Stimulated activated CD8-positive, alpha-beta memory T cell treated with anti-CD3 and anti-CD28 coated beads, Interleukin-2, amount 100 ng/mL, for 1 hour (primary cell): ENCODE data around the gene RPH3AL.

ENCODE experiments used
- DNase-seq, 2 donors: peaks; one replicate each; pipeline ENCODE4 v3.0.0-alpha.2; 2020; ENCODE audit warnings: low read depth in 2 of 2

Gene RPH3AL

DNA sequence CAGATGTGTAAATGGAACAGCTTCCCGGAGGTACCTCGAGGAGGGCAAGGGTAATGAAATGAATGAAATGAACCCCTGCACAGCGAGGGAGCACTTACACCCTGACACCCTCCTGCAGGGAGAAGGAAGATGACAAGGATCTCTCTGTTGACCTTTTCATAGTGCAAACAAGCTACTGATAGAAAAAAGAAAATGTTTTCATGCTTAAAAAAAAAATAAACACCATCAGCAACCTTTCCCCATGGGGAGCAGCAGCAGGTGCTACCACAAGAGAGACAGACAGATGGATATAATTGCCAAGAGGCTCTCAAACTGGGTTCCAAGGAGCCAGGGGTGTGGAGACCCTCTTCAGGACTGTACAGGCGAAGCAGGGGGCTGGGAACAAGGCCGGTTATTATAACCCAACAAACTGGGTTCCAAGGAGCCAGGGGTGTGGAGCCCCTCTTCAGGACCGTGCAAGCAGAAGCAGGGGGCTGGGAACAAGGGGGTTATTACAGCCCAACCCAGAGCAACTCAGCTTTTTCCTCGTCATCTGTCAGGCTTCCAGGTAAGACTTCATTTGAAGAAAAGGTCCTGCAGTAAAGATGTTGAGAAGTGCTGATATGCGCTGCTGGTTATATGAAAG, 718 bp upstream of the RPH3AL start:
- no peak for DNase-seq

GRCh38 chr17:351875-352420, 659 bp downstream of the RPH3AL start:
- DNase-seq, result no peak

DNA sequence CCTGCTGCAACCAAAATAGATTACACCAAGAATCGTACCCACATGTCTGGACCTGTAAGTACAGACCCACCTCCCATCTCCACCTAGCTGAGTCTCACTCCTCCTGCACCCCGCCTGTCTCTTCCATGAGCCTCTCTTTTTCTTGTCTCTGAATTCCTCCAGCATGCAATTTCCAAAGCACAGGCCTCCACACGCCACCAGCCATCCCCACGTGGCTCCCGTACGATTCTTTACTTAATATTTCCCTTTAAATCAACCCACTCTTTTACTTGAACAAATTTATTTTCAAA, 1.2 kb downstream of the RPH3AL start:
- no peak for DNase-seq

DNA sequence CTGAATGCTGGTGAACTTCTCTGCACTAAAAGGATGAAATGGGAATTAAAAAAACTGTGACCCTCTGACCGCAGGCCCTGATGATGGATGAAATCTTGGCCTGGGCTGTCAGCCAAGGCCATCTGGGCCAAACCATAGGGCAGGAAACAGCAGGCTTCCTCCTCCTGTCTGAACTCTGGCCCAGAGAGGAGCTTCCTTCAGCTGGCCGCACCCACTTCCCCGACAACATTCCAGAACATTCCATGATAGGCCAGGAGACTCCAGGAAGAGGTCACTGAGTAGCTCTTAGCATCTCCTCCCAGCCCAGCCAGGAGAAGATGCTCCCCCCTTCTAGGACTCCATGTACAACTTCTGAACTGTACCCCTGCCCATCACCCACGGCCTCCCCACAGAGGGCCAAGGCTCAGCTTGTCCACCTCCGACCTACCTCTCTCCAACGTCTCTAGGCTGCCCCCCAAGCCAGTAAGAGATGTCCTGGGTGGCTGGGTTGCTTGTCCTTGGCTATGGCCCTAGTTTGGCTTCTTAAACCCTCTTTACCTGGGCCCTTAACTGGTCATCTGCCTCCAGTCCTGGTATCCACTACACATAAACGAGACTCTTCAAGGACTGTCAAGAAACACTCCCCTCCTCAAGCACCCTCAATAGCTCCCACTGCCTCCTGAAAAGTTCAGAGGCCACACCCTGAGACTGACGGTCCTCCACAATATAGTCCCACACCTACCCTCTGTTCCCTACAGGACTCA, 1.7 kb downstream of the RPH3AL start:
- DNase-seq, result no peak

- DNase-seq, result no peak
Measured at GRCh38 chr17:349666-350065, 2.9 kb downstream of the RPH3AL start.

DNA sequence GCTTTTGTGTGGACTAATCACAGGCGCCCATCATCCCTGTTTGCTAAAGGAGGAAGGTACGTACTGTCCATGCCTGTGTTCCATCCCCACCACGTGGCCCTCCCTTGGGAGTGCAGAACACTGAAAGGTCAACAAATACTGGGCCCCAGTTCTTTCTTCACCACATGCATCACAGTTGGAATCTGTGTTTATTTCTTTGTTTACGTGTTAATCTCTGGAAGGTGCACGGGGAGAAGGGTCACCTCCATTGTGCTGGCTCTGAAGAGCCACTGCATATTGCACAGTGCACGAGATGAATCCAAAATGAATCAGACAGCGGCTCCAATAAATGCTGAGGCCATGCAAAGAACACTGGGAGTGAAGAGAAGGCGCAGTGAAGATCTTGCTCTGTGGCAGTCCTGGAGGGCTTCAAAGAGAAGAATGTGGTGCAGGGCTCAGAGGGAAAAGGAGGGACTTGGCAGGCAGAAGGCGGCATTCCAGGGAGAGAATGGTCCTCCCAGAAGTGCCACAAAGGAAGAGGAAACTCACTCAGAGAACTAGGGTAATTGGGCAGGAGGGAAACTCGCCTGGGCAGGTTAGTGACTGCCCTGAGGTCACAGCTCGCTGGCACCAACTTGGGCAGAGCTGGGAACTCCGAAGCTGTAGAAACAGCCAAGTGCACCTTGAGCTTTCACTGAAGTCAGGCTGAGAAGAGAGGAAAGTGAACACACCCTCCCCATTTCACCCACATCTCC, 3.7 kb downstream of the RPH3AL start:
- no peak for DNase-seq

- no peak for DNase-seq
Measured at GRCh38 chr17:348012-348411, 4.6 kb downstream of the RPH3AL start.

GRCh38 chr17:347309-347899, 5.2 kb downstream of the RPH3AL start:
- no peak for DNase-seq

GRCh38 chr17:345992-346785, 6.4 kb downstream of the RPH3AL start:
- DNase-seq, result no peak

- DNase-seq, result no peak
Measured at GRCh38 chr17:345261-345660, 7.3 kb downstream of the RPH3AL start.

- no peak for DNase-seq
Measured at GRCh38 chr17:343875-344752, 8.5 kb downstream of the RPH3AL start.

DNA sequence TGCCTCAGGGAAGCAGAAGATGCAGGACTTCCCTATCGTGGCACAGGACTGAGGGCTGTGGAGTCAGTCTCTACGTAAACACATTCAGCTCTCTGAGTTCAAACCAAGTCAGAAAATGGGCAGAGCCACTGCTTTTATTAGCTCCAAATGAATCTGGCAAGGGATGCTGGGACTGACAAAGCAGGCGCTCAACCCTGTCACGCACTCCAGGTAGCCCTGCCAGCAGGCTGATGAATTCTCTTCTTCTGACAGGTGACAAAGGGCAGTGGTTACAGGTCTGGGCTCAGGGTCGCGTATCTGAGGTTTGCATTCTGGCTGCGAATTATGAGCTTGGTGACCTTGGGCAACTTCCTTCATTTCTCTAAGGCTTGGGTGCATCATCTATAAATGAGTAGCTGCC, 9.4 kb downstream of the RPH3AL start:
- no peak for DNase-seq

- DNase-seq, result no peak
Measured at GRCh38 chr17:340074-340473, 12.5 kb downstream of the RPH3AL start.

DNA sequence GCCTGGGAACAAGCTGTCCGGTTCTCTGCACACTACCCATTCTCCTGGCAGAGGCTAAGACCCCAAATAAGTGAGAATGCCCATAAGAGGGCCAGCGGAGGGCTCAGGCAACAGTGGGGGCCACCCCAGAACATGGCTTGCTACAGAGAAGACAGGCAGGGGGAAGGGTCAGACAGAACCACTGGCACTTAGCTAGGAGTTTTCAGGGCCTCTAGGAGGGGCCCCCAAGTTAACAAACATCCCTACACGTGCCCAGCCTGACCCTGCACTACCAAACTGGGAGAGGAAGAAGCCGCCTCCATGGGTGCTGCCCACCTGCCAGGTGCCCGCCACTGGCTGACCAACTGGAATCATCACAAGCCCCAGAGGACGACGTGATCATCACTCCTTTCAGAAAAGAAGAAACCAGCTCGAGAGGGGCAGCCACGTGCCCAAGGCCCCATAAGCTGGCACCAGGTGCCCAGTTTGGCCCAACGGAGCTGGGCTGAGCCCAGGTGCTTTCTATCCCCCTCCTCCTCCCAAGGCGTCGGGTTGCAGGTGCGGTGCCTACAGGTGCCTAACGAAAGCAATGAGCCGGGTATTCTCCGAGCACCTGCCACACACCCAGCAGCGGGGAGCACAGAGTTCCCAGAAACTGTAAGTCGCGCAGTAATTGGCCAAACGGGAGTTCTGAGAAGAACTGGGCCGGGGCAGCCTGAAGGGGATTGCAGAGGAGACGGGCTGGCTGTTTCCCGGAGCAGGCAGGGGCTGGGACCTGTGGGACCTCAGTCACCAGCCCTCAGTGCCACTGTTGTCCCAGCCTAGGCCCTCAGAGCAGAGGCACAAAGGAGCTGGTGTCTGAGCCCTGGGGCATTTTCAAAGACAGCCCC, 13.2 kb downstream of the RPH3AL start:
- DNase-seq, result no peak

DNA sequence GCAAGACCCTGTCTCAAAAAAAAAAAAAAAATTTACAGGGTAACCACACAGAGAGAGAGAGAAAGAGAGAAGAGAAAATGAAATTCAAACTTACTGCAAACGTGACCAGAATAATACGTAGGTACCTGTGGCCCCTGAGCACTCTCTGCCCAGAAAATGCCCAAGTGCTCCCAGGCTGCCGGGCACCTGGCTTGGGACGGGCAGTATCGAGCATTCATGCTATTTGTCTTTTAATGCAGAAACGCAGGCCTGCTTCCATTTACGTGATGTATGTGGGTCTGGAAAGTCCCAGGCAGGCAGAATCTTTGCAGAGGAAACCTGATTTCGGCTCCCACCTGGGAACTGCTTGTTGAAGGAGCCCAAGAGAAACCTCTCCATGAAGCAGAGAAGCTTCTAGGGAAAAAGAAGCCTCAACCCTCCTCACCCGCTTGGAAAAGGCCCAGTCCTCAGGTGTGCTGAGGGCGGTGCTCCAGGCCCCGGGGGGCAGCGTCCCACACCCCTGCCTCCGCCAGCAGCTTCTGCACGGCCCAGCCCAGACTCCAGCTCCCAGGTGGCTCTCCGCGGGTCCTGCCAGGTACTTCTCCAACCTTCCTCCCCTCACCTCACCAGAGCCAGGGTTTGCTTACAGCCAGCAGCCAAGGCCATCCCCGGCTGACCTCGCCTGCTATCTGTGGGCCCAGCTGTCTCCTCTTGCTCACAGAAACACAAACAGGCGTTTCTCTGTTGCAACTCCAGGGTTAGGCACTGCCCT, 14.0 kb downstream of the RPH3AL start:
- DNase-seq, result no peak

GRCh38 chr17:337866-338265, 14.7 kb downstream of the RPH3AL start:
- no peak for DNase-seq

GRCh38 chr17:337453-337852, 15.2 kb downstream of the RPH3AL start:
- DNase-seq, result no peak

DNA sequence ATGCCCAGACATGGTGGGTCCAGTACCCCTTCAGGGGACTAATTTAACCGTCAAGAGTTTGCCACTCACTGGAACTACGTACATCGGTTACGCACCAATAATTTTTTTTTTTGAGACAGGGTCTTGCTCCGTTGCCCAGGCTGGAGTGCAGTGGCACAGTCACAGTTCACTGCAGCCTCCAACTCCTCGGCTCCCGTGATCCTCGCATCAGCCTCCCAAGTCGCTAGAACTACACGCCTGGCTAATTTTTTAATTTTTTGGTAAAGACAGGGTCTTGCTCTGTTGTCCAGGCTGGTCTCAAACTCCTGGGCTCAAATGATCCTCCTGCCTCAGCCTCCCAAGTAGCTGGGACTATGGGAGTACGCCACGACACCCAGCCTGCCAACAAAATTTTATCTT, 15.6 kb downstream of the RPH3AL start:
- no peak for DNase-seq
